ENCODE measurements around the gene OR2T11.

- TF ChIP-seq CTCF (IDR thresholded peaks at IDR 0.05) = no peak
- no peak for TF ChIP-seq POLR2A (IDR thresholded peaks at IDR 0.05)
Measured at GRCh38 chr1:248631354-248632008, 3.4 kb downstream of the OR2T11 start.

Measured in lower leg skin (tissue), 3 donors.